ENCODE data around the gene TRIM62. TPM values are rescaled to one million over a fixed set of nuclear protein-coding genes. Genes with fewer than 3 reads are reported as not detected.

TRIM62 gene
- total RNA-seq, 1 donor from 2014 or later, result 6.5 TPM

- H3K27ac ChIP-seq, result no peak overlapping the region
- no peak overlapping the region for H3K4me3 ChIP-seq
- no peaks in the 10 kb centered on the region for H3K9me3 ChIP-seq
- TF ChIP-seq, protein P1, sequence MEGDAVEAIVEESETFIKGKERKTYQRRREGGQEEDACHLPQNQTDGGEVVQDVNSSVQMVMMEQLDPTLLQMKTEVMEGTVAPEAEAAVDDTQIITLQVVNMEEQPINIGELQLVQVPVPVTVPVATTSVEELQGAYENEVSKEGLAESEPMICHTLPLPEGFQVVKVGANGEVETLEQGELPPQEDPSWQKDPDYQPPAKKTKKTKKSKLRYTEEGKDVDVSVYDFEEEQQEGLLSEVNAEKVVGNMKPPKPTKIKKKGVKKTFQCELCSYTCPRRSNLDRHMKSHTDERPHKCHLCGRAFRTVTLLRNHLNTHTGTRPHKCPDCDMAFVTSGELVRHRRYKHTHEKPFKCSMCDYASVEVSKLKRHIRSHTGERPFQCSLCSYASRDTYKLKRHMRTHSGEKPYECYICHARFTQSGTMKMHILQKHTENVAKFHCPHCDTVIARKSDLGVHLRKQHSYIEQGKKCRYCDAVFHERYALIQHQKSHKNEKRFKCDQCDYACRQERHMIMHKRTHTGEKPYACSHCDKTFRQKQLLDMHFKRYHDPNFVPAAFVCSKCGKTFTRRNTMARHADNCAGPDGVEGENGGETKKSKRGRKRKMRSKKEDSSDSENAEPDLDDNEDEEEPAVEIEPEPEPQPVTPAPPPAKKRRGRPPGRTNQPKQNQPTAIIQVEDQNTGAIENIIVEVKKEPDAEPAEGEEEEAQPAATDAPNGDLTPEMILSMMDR (IDR thresholded peaks at IDR 0.05), result no peak
- no peaks in the 10 kb centered on the region for H3K27me3 ChIP-seq (ENCODE audit: low read depth)
- peaks cover 23% of the 10 kb centered on the region for H3K36me3 ChIP-seq
- intact Hi-C loops (cut with DNase I), result no loop called here
- DNase-seq (no peak), ATAC-seq (no peak)
- H3K4me1 ChIP-seq, result peaks cover 8% of the 10 kb centered on the region
Measured at GRCh38 chr1:33157131-33157530, 24.7 kb downstream of the TRIM62 start.

- Histone ChIP-seq H3K36me3 (peaks cover 23% of the 10 kb centered on the region), H3K27me3 (ENCODE audit: low read depth) (no peaks in the 10 kb centered on the region), H3K4me1 (peaks cover 2% of the 10 kb centered on the region), H3K4me3 (no peak overlapping the region), H3K27ac (no peak overlapping the region), H3K9me3 (no peaks in the 10 kb centered on the region)
- intact Hi-C loops (cut with DNase I), result no loop called here
- ATAC-seq (no peak), DNase-seq (no peak)
- TF ChIP-seq, protein P1 (IDR thresholded peaks at IDR 0.05), result no peak
Measured at GRCh38 chr1:33155877-33156538, 25.8 kb downstream of the TRIM62 start.

- Histone ChIP-seq H3K9me3 (no peaks in the 10 kb centered on the region), H3K27me3 (ENCODE audit: low read depth) (no peaks in the 10 kb centered on the region), H3K4me3 (no peak overlapping the region), H3K27ac (no peak overlapping the region), H3K36me3 (peaks cover 13% of the 10 kb centered on the region), H3K4me1 (no peaks in the 10 kb centered on the region)
- intact Hi-C loops (cut with DNase I), result no loop called here
- no peak for DNase-seq
- no peak for ATAC-seq
- TF ChIP-seq, protein P1 (IDR thresholded peaks at IDR 0.05), result no peak
Measured at GRCh38 chr1:33153650-33154049, 28.2 kb downstream of the TRIM62 start.

GRCh38 chr1:33152685-33153432, 29.0 kb downstream of the TRIM62 start:
- DNase-seq, result no peak
- TF ChIP-seq, protein P1 (IDR thresholded peaks at IDR 0.05), result no peak
- intact Hi-C loops (cut with DNase I), result no loop called here
- Histone ChIP-seq H3K36me3 (peaks cover 5% of the 10 kb centered on the region), H3K27ac (no peak overlapping the region), H3K4me1 (no peaks in the 10 kb centered on the region), H3K27me3 (ENCODE audit: low read depth) (no peaks in the 10 kb centered on the region), H3K4me3 (no peak overlapping the region), H3K9me3 (no peaks in the 10 kb centered on the region)
- ATAC-seq, result peak in 1 of 2 donors; percentile 40

GRCh38 chr1:33151116-33151515, 30.7 kb downstream of the TRIM62 start:
- H3K27me3 ChIP-seq (ENCODE audit: low read depth), result no peaks in the 10 kb centered on the region
- H3K36me3 ChIP-seq, result peaks cover 16% of the 10 kb centered on the region
- TF ChIP-seq, protein P1 (IDR thresholded peaks at IDR 0.05), result no peak
- intact Hi-C loops (cut with DNase I), result no loop called here
- H3K27ac ChIP-seq, result no peak overlapping the region
- no peak overlapping the region for H3K4me3 ChIP-seq
- no peaks in the 10 kb centered on the region for H3K9me3 ChIP-seq
- DNase-seq (no peak), ATAC-seq (peak in 1 of 2 donors; percentile 35)
- H3K4me1 ChIP-seq, result no peaks in the 10 kb centered on the region

All from lower lobe of right lung (tissue), 2 donors.